Cardiac septum (tissue), 1 donor: ENCODE results near the gene ZNF804B. TPM values are rescaled to one million over a fixed set of nuclear protein-coding genes. Genes with fewer than 3 reads are reported as not detected.

Source experiments
- DNase-seq: peaks from one replicate; pipeline ENCODE4 v3.0.0-alpha.2; 2020; ENCODE audit warnings: low spot score
- intact Hi-C: fragments of 100-400 bp; cut with DNase I; formaldehyde crosslinking; loops from one replicate; pipeline ENCODE4 v1.14.0; 2022
- total RNA-seq: library from RNA; stranded (reverse); fragmentation: NEBNext Ultra II Directional; extraction: Animal tissue kit (Norgen Biotek cat#: 25700); gene quantifications from one replicate; pipeline ENCODE4 v1.2.1, GENCODE V29; 2021
- donor health status: DM: no; HTN: no; CAD: no.

ZNF804B gene
- total RNA-seq, 1 donor from 2014 or later: 0.05 TPM

DNA sequence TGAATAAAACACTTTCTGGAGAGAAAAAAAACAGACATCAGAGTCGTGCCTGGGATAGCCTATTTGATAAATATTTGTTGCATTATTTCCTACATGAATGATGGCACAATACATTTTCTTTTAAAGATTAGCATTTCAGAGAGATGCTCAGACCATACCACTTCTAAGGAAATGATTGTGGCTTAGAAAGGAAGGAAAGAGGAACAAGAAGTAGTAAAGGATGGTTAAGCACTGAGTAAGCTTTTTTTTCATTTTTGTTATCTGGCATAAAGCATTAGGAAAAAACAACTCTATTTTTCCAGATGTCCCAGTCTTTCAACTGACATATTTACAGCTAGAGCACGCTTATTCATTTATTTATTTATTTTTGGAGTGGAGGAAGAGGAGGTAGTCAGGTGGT is 294.9 kb downstream of the ZNF804B start:
- intact Hi-C loops: no loop called here

DNA sequence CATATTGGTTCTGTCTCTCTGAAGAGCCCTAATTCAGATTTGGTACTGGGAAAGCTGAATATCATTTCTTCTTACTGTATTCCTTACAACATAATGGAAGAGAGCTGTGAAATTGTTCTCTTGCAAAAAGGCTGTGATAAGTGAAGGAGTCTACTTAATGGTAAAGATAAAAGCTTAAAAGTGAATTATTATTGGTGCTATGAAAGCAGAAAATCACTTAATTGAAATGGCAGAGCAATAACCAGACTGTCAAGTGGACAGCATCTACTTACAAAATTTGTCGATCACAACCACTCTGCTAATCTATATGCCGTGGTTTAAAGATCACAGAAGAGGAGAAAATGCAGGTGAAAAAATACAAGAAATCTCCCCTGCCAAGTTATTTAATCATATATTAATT is 300.7 kb downstream of the ZNF804B start:
- DNase-seq: no peak
- intact Hi-C loops: no loop called here

More for the DNA sequence above, 294.9 kb downstream of the ZNF804B start:
- no peak for DNase-seq

DNA sequence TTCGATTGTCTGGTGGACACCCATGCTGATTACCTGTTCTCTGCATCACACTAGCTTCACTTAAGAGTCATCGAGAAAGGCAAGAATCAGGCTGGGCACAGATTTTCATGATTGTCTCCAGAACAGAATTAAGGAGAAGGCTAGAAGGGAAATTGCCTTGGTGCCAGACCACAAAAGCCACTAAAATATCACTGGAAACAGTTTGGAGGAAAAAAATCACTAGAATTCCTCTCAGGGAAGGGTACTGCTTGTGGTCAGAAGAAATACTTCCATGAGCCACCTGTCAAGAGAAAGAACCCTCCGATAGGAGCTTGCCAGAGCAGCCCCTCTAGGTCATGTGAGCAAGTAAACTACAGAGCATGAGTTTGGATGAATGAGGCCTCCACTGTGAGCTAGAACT is 305.3 kb downstream of the ZNF804B start:
- no peak for DNase-seq
- intact Hi-C loops: no loop called here

DNA sequence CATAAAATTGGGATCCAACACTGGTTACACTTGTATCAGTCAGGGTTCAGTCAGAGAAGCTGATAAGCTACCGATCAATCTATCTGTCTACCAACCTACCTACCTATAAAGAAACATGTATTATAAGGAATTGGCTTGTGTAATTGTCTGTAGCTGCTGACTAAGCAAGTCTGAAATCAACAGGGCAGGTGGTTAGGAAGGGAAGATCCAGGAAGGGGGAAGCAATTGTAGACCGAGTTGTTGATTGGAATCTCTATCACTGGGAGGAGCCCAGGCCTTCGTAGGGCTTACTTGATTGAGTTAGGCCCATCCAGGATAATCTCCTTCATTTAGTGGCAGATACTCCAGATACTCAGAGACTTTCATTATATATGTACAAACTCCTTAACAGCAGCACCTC is 307.5 kb downstream of the ZNF804B start:
- intact Hi-C loops: no loop called here
- no peak for DNase-seq

DNA sequence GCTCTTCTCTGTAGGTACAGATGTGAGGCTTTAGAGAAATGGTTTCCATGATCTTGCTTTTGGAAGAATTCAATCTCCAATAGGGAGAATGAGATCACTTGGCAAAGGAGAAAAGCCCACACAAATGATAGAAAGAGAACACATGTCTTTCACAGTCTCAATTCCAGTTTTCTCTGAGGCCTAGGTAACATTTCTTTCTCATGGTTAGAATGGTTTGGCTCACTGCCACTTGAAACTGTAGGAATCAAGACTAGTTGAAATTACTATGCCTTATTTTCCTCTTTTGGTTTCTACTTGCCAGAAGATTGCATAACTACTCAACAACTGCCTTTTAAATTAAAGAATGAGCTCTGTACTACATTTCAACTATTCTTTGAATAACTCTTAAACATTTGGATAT is 312.6 kb downstream of the ZNF804B start:
- intact Hi-C loops: no loop called here

DNA sequence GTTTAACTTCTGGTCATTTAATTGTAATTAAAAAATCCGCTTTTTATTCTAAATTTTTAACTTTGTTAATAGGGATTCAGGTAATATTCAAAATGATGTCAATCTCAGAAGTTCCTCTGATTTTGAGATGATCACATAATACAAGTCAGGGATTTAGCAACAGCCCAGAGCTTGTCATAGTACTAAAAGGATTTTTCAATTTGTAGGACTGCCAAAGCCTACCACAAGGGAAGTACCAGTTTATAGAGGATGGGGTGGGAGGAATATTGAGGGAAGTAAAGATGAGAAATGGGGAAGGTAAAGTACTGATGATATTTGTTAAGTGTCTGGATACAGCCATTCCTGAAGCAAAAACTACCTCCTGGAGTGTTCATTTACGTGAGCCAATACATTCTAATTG is 314.3 kb downstream of the ZNF804B start:
- intact Hi-C loops: no loop called here
- no peak for DNase-seq

More for the DNA sequence above, 312.6 kb downstream of the ZNF804B start:
- DNase-seq: no peak

DNA sequence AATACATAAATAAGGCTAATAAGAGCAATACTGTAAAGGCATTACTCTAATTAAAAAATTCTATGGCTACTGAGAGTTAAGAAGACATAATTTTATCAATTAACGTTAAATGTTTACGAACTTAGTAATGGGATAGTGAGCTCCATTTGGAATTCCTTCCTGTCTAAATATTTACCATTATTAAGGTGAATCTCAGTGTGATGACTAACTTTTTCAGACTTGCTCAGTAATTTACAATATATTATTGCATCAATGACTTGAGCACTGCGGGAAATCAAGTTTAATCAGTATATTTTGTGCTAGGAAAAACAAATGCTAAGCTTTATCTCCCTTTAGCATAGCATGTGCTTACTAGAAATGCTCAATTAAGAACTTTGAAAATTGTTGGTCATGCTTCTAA is 318.5 kb downstream of the ZNF804B start:
- intact Hi-C loops: no loop called here

DNA sequence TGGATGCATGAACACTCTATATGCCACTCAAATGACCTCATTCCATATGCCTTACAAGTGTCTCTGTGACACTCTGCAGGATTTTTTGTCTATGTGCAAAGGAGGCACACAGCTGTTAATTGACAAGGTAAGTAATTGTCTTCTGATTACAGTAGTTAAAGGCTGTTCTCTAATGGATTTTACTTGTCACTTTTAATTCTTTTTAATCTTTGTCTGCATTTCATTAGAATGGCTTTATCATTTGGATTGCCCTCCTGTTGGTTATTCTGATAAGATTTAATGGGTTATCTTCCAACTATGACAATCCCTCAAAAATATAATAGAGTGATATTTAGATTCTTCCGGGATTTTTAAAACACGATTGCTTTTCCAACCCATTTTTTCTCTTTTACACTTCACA is 326.1 kb downstream of the ZNF804B start:
- intact Hi-C loops: no loop called here
- no peak for DNase-seq

More for the DNA sequence above, 318.5 kb downstream of the ZNF804B start:
- no peak for DNase-seq

DNA sequence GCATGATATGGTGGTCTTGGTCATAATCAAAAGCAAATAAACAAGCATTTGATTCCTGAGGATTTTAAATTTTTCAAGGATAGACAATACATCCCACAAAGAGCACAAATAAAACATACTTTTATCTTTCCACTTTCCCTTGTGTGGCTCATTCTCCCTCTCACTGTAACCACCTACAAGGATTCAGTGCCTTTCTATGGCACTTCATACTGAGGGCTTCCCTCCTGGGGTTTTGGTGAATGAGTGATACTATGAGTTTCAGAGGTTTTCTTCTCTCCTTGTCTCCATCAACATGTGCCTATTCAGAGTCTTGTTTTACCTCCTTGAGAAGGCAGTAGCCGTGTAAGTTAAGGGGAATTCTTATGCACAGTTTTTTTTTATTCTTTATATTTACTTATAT is 332.1 kb downstream of the ZNF804B start:
- intact Hi-C loops: no loop called here
- DNase-seq: no peak

DNA sequence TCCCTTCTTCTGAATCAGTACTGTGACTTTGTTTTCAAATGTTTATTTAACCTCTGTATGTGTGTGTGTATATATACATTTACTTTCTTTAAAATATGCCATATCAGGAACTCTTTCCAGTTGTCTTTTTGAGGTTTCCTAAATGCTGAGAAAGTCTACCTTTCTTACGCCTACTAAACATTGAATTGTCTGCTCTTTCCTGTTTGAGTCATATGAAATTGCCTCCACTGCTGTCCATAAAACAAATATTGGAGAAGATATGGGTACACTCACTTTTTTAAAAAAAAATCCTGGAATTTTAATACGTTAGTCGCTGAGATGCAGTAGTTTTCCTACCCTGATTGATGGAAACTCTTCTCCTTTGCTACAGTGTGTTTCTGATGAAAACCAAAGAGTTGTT is 334.8 kb downstream of the ZNF804B start:
- no peak for DNase-seq
- intact Hi-C loops: no loop called here

DNA sequence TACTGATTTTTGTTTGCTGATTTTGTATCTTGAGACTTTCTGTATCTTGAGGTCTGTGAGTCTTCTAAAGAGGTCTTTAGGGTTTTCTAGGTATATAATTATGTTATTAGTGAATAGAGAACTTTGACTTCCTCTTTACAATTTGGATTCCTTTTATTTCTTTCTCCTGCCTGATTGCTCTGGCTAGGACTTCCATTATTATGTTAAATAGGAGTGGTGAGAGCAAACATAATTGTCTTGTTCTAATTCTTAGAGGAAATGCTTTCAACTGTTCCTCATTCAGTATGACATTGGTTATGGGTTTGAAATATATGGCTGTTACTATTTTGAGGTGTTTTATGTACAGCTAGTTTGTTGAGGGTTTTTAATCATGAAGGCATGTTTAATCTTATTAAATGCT is 344.1 kb downstream of the ZNF804B start:
- intact Hi-C loops: no loop called here
- DNase-seq: no peak

DNA sequence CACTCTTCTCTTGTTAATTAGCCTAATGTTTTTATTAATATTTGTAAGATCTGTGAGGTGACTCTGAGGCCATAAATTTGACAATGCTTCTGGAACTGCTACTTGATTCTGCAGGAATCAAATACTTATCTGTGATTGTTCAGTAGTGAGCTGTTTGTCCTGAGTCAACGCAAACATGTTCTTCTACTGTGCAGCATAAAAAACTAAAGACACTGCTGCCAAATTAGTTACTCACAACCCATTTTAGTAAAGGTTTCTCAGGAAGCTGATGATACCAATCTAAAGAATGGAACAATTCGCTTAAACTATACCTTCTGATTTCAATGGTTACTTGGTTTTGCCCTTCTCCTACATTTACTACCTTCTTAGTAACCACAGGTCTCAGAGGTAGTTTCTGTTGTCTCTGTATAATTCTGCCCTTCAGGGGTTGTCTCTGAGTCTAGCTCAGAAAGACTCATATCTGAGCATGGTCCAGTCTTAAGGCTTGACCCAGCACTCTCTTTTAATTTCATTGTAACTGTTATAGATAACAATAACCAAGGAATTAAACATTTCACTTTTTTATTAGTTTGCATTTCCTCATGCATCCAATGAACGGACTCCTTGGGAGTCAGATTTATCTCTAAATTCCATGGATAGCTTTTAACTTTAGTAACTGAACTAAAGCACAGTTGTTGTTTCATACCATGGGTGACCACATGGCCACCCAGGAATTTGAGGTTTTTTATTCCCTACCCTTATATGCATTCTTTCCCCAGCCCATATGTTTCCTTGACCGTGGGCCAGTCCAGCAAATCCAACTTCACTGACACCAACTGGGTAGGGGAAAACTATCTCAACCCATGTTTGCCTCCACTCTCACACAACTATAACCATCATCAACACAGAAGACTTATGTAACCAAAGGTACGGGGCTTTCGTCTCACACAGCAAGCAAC is 345.5 kb downstream of the ZNF804B start:
- intact Hi-C loops: no loop called here
- DNase-seq: no peak

DNA sequence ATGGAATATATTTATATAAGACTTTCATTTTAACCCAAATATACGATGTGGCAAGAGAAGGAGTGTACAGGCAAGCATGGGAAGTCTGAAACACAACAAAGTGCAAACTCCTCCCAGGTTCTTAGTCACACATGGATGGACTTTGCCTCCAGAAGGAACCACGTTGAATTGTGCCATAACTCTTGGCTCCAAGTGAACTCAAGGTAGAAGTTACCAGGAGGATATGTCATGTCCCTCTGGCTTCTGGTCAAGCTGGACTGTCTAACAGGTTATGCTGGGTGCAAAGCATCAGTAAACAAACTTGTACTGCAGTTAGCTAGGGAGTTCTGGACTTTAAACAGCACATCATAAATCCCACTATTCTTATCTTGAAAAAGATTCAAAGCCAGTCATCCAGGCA is 364.4 kb downstream of the ZNF804B start:
- no peak for DNase-seq
- intact Hi-C loops: no loop called here

DNA sequence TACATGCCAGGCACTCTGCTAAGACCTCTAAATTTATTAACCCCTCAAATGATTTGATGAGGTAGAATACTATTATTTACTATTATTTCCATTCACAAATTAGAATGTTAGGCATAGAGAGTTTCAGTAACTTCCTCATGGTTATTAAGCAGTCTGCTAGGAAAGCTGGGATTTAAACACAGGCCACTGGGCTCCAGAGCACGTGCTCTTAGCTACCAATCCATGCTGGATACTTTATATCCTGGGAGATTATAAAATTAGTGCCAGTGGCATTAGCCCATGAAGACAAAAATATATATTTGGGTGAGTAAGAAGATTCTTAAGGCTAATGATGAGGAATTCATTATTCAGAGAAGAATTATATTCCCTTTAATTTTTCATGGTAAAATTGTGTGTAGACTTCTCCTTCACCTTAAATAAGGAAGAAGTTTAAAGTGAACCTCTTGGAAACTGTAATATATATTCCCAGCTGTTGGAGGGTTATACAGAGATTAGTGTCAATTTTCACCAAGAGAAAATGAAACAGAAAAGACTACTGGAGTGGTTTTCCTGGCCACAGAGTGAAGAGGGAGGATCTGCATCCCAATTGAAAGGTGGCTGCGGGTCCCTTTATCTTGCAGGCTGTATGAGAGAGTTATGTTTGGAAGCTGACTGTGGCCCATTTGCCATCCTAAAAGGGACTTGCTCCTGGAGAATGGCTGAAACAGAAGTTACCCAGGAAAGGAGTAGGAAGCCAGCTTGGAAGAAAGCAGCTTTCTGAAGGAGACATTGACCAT is 370.3 kb downstream of the ZNF804B start:
- intact Hi-C loops: no loop called here
- DNase-seq: no peak

DNA sequence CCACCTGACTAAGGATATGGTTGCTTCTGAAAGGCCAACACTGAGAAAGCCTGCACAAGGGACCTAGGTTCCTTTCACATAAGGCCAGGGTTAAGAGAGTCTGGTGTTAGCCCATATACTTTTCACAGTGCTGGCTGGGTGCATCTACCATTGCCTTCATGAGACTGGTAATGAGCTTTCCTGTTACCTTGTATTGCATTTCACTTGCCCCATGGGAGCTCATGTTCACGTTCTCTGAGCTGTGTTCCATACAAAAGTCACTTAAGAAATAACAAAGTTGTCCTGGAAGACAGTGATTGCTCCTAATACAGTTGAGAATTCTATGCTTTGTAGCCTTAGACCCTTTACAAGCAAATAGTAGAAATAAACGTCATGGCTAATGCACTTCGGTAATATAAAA is 373.9 kb downstream of the ZNF804B start:
- intact Hi-C loops: no loop called here
- no peak for DNase-seq

DNA sequence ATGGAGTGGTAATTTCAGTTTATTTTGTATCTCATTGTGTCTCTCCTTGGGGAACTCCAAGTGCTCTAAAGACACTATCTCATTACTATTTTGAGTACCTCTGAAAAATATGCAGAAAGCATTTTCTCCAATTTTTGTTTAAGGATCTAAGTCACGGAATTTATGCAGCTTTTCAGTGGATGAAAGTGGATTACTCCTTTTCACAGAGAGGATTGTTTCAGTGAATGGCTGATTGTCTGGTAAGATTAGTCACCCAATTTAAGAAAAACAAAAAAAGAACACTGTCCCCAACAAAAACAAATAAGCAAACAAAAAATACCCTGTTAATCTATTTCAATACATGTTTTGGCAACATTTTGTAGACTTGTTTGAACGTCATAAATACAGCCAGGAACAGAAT is 374.3 kb downstream of the ZNF804B start:
- intact Hi-C loops: no loop called here
- DNase-seq: no peak

DNA sequence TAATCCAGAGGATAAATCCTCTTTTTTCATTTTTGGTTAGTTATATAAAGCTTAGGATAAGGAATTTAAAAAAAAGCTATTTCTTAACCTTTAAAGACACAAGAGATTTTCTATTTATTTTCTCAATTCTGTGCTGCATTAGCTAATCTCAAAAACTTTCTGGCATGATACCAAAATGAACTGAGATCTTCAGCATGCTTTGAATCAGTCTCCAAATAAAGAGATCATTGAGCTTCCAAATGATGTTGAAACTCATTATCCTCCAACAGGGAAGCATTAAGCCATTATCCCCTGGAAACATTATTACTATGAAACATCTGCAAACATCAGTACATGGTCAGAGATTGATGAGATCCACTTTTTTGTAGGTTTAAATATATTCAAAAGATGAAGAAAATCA is 386.3 kb downstream of the ZNF804B start:
- intact Hi-C loops: no loop called here
- DNase-seq: no peak

DNA sequence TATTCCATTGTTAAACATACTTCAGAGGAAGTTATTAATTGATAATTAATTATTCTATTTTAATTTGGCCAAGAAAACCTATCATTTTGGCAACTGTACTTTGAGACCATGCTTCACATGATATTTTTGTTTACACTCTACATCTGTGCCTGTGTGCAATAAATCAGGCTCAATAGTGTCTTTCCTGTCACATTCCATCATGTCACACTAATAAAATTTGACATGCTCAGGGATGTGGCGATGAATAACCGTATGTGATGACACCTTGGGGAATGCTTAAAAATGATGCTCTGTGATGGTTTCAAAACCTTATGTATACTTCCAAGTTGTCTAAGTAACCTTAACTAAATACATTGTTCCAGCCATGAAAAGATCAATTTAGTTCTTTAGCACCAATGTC is 400.6 kb downstream of the ZNF804B start:
- intact Hi-C loops: no loop called here

DNA sequence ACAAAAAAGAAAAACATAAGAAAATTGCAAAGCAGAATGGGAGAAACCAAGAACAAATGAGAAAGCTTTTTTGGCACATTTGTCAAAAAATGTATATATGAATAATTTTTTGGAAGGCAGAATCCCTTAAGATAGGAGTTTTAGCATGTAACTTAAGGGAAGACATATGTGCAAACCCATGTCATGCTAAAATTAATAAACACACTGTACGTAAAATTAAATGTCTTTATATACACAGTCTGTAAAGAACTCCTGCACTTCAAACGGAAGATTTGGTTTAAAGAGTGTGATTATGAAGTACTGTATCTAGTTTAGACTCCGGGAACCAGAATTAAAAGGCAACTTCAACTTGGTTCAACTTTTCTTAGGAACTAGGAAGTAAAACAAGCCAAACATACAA is 405.9 kb downstream of the ZNF804B start:
- intact Hi-C loops: no loop called here

More for the DNA sequence above, 400.6 kb downstream of the ZNF804B start:
- no peak for DNase-seq

DNA sequence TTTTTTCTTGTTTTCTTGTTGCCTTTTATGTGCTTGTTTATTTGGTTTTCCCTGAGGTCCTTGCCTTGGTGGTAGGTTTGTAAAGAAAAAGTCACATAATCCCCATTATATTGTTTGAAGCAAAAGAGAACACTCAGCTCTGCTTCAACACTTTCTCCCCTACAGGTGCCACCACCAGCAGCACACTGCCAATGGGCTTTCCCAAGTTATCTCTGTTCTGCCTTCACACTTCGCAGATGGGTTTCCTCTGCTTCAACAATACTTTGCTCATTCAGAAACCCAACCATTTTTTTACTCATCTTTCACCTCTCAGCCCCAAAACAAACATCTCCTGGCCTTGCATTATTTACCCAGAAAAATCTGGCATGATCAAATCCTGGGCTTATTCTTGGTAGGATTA is 411.1 kb downstream of the ZNF804B start:
- intact Hi-C loops: no loop called here

More for the DNA sequence above, 405.9 kb downstream of the ZNF804B start:
- no peak for DNase-seq

DNA sequence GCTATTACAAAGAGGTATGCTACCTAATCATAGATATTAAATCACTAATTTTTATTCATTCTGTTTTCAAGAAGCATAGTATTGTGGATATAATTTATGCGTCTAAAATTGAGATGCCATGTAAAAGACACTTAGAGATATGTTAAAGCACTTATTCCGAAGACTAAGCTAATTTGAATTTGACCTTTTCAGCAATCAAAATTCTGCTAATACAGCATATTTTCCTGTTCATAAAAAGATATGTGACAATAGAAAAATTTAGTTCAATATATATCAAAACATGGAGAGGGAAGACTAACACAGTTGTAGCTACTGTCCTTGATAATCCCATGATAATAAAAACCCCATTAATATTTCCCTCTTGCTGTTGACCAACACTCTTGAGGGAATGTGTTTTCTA is 422.6 kb downstream of the ZNF804B start:
- no peak for DNase-seq
- intact Hi-C loops: no loop called here

More for the DNA sequence above, 411.1 kb downstream of the ZNF804B start:
- no peak for DNase-seq
